ENCODE measurements around the gene REC8.

DNA sequence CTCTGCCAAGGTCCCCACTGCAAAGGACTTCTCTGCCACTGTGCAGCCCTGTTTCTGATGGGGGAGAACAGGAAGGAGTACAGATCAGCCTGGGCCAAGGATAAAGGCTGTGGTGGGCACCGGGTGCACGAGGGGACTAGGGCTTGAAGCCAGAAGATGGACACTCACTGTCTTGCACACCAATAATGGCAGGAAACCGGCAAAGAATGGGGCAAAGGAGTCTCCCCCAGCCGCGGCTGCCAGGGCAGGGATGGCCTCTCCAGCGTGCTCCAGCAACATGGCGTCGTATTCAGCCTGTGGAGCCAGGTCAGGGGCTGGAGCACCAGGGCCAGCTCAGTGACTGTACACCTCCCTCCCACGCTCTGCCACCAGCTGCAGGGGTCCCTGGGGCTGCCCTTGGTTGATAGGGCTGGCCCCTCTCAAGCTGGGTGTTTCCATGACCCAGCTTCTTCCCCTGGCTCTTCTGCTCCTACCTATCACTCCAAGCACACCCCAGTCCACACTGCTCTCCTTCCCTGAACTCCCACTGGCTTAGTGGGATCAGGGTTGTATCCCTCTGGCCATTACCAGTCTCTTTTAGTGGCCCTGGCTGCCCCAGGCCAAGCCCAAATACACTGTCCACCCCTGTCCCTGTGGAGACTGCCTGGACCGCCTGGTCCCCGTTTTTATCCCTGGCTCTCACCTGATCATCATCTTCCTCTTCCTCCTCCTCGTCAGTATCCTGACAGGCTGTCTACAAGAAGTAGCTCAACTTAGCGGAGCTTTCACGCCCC lies 10.4 kb downstream of the REC8 start:
- TF ChIP-seq GATA3 (IDR thresholded peaks at IDR 0.05; ENCODE audit: low read depth, low read length): no peak
- TF ChIP-seq GATA2 (IDR thresholded peaks at IDR 0.05; ENCODE audit: low read depth, low read length): no peak

All from SH-SY5Y (cell line).